Measurements from ENCODE around the gene INPP4B. TPM values are rescaled to one million over a fixed set of nuclear protein-coding genes. Genes with fewer than 3 reads are reported as not detected.

INPP4B gene
- total and polyA plus RNA-seq, 2 donors (not counting 1 experiment from before 2014, with no cell fraction given), result 0.03 TPM; not detected in 1

GRCh38 chr4:142465526-142465925 is 380.6 kb downstream of the INPP4B start:
- ChIA-PET POLR2A (no interaction called here), CTCF (no interaction called here)
- no peaks in the 10 kb centered on the region for H3K36me3 ChIP-seq (replicated peaks in 1 of 2; ENCODE audit: control extremely low read depth in 1 of 2, control insufficient read depth in 1 of 2, extremely low read depth in 1 of 2, insufficient read depth in 2 of 2, low read length in 1 of 2)
- no CpG with 5 or more reads among the region's 1 CpG for WGBS (ENCODE audit: insufficient coverage)
- no peaks in the 10 kb centered on the region for H4K20me1 ChIP-seq (ENCODE audit: control insufficient read depth, insufficient read depth, low read length, poor library complexity, severe bottlenecking)
- no peaks in the 10 kb centered on the region for H3K4me1 Mint-ChIP-seq
- intact Hi-C loops (cut with micrococcal nuclease), result no loop called here
- no peak overlapping the region for H3K4me3 Mint-ChIP-seq
- H3K4me2 ChIP-seq (replicated peaks; ENCODE audit: low read depth, low read length, poor library complexity, severe bottlenecking), result no peak overlapping the region
- no peak for DNase-seq
- H3K27me3 ChIP-seq (replicated peaks in 1 of 4; ENCODE audit: control extremely low read depth in 1 of 4, control insufficient read depth in 3 of 4, insufficient read depth in 4 of 4, low read length in 3 of 4), result no peaks in the 10 kb centered on the region
- no peaks in the 10 kb centered on the region for H3K9me3 Mint-ChIP-seq (ENCODE audit: insufficient read depth)
- ATAC-seq (ENCODE audit: low read depth), result no peak
- no peaks in the 10 kb centered on the region for H3K79me2 ChIP-seq (ENCODE audit: control insufficient read depth, insufficient read depth, low read length)
- no peak overlapping the region for H3K9ac ChIP-seq (ENCODE audit: low read length)
- H3K27ac ChIP-seq (ENCODE audit: low read length in 2 of 2), result no peak overlapping the region
- no peak overlapping the region for H2AFZ ChIP-seq (ENCODE audit: insufficient read depth, low read depth, low read length, poor library complexity, severe bottlenecking)
- H3K27ac Mint-ChIP-seq, result no peak overlapping the region
- no peak overlapping the region for H3K4me3 ChIP-seq (ENCODE audit: control extremely low read depth in 1 of 5, extremely low read depth in 1 of 5, insufficient read depth in 1 of 5, low read depth in 2 of 5, low read length in 4 of 5)
- TF ChIP-seq CTCF (IDR thresholded peaks at IDR 0.05) (no peak), EZH2 (IDR thresholded peaks at IDR 0.05; ENCODE audit: borderline replicate concordance, insufficient read depth, low read depth, low read length, poor library complexity, severe bottlenecking) (no peak)
- H3K4me1 ChIP-seq (ENCODE audit: control insufficient read depth in 2 of 2, insufficient read depth in 2 of 2, low read length in 2 of 2), result no peaks in the 10 kb centered on the region
- no peaks in the 10 kb centered on the region for H3K9me3 ChIP-seq (ENCODE audit: control extremely low read depth in 1 of 3, control insufficient read depth in 2 of 3, insufficient read depth in 1 of 3, low read length in 2 of 3)
- no peaks in the 10 kb centered on the region for H3K27me3 Mint-ChIP-seq

- ChIA-PET POLR2A (no interaction called here), CTCF (no interaction called here)
- WGBS (ENCODE audit: insufficient coverage), result no CpG with 5 or more reads among the region's 2 CpGs
- Histone ChIP-seq H3K4me1 (ENCODE audit: control insufficient read depth in 2 of 2, insufficient read depth in 2 of 2, low read length in 2 of 2) (no peaks in the 10 kb centered on the region), H3K79me2 (ENCODE audit: control insufficient read depth, insufficient read depth, low read length) (no peaks in the 10 kb centered on the region), H3K27ac (ENCODE audit: low read length in 2 of 2) (no peak overlapping the region), H2AFZ (ENCODE audit: insufficient read depth, low read depth, low read length, poor library complexity, severe bottlenecking) (no peak overlapping the region), H3K9me3 (ENCODE audit: control extremely low read depth in 1 of 3, control insufficient read depth in 2 of 3, insufficient read depth in 1 of 3, low read length in 2 of 3) (no peaks in the 10 kb centered on the region), H3K27me3 (replicated peaks in 1 of 4; ENCODE audit: control extremely low read depth in 1 of 4, control insufficient read depth in 3 of 4, insufficient read depth in 4 of 4, low read length in 3 of 4) (no peaks in the 10 kb centered on the region), H3K9ac (ENCODE audit: low read length) (no peak overlapping the region), H3K4me3 (ENCODE audit: control extremely low read depth in 1 of 5, extremely low read depth in 1 of 5, insufficient read depth in 1 of 5, low read depth in 2 of 5, low read length in 4 of 5) (no peak overlapping the region), H3K36me3 (replicated peaks in 1 of 2; ENCODE audit: control extremely low read depth in 1 of 2, control insufficient read depth in 1 of 2, extremely low read depth in 1 of 2, insufficient read depth in 2 of 2, low read length in 1 of 2) (no peaks in the 10 kb centered on the region), H3K4me2 (replicated peaks; ENCODE audit: low read depth, low read length, poor library complexity, severe bottlenecking) (no peak overlapping the region), H4K20me1 (ENCODE audit: control insufficient read depth, insufficient read depth, low read length, poor library complexity, severe bottlenecking) (no peaks in the 10 kb centered on the region)
- H3K27me3 Mint-ChIP-seq, result no peaks in the 10 kb centered on the region
- H3K4me3 Mint-ChIP-seq, result no peak overlapping the region
- H3K9me3 Mint-ChIP-seq (ENCODE audit: insufficient read depth), result no peaks in the 10 kb centered on the region
- H3K27ac Mint-ChIP-seq, result no peak overlapping the region
- DNase-seq (no peak), ATAC-seq (ENCODE audit: low read depth) (no peak)
- intact Hi-C loops (cut with micrococcal nuclease), result no loop called here
- no peak for TF ChIP-seq EZH2 (IDR thresholded peaks at IDR 0.05; ENCODE audit: borderline replicate concordance, insufficient read depth, low read depth, low read length, poor library complexity, severe bottlenecking)
- TF ChIP-seq CTCF (IDR thresholded peaks at IDR 0.05), result no peak
- H3K4me1 Mint-ChIP-seq, result no peaks in the 10 kb centered on the region
These were observed 382.9 kb downstream of the INPP4B start for GRCh38 chr4:142463206-142463605.

All from B cell (primary cell).